A549 (cell line): Measurements from ENCODE around the gene PFDN1. TPM values are rescaled to one million over a fixed set of nuclear protein-coding genes. Genes with fewer than 3 reads are reported as not detected.
"Not testable (repeated sequence)": the region's sequence is repeated elsewhere in the genome, so short reads cannot be mapped to it uniquely, and the experiment has no call there.

Experiments used
- ATAC-seq, 2 experiments: fragments of 200-7000 bp in 1 of 2; fragments of >200 bp in 1 of 2; cut with Nextera tagmentation in 1 of 2; cut with Tn5 transposase in 1 of 2; 3 replicates each; pipeline versions ENCODE4 v1.8.0 to v1.9.1; 2018 to 2020; ENCODE audit warnings: mild to moderate bottlenecking in 1 of 2, moderate library complexity in 1 of 2
- CTCF ChIA-PET: fragments of 300-600 bp; sonication (Branson Sonifier 250); formaldehyde crosslinking; extraction: SDS; loops from one replicate; lab custom pipeline; 2021; ENCODE audit warnings: antibody characterized with exemption, inconsistent platforms; lab: Yijun Ruan, JAX
- POLR2A ChIA-PET: fragments of 350-600 bp; formaldehyde crosslinking; extraction: SDS; loops from one replicate; lab custom pipeline; 2021; ENCODE audit warnings: antibody characterized with exemption, inconsistent platforms; lab: Yijun Ruan, JAX
- DNase-seq, 2 experiments: peaks; one replicate each; pipeline versions ENCODE4 v3.0.0 to v3.0.0-alpha.2; 2011 to 2016; ENCODE audit warnings: low read depth in 1 of 2, low spot score in 1 of 2
- FAIRE-seq: peaks from 2 replicates; lab custom pipeline; 2011; peaks lifted over from hg19 to GRCh38; lab: Jason Lieb, UNC
- H3K27ac ChIP-seq, 2 experiments: fragments of >200 bp; sonication (Bioruptor Twin); formaldehyde crosslinking; 3 replicates each; pipeline ENCODE4 v1.5.1; 2016 to 2017
- H3K4me1 ChIP-seq: fragments of >200 bp; sonication (Bioruptor Twin); formaldehyde crosslinking; 3 replicates; pipeline ENCODE4 v1.6.1; 2016
- H3K4me2 ChIP-seq: fragments of >200 bp; sonication (Bioruptor Twin); formaldehyde crosslinking; 3 replicates; pipeline ENCODE4 v1.6.1; 2016
- H3K4me3 ChIP-seq: fragments of >200 bp; sonication (Bioruptor Twin); formaldehyde crosslinking; 3 replicates; pipeline ENCODE4 v1.5.1; 2016
- H3K9me3 ChIP-seq: fragments of >200 bp; sonication (Bioruptor Twin); formaldehyde crosslinking; 3 replicates; pipeline ENCODE4 v1.6.1; 2016
- CEBPB ChIP-seq, 2 experiments: fragments of >200 bp in 1 of 2; sonication (Bioruptor Twin) in 1 of 2; formaldehyde crosslinking in 1 of 2; IDR thresholded peaks; 2 replicates each; pipeline ENCODE4 v1.6.1; 2012 to 2016
- ELK1 ChIP-seq: fragments of 150-350 bp; IDR thresholded peaks from 2 replicates; pipeline ENCODE4 v1.6.1; 2014; ENCODE audit warnings: low read depth, mild to moderate bottlenecking, low read length
- FOSB ChIP-seq: fragments of 250-450 bp; sonication (Bioruptor Pico); IDR thresholded peaks from 2 replicates; pipeline ENCODE4 v1.5.0; 2020; ENCODE audit warnings: mild to moderate bottlenecking, moderate library complexity
- FOSL2 ChIP-seq, 2 experiments: fragments of 450-650 bp in 1 of 2; fragments of >200 bp in 1 of 2; sonication (Bioruptor Twin) in 1 of 2; formaldehyde crosslinking; IDR thresholded peaks; 2 replicates each; pipeline versions ENCODE4 v1.5.0 to v1.6.1; 2016 to 2020; ENCODE audit warnings: mild to moderate bottlenecking in 1 of 2, moderate library complexity in 1 of 2
- GATA3 ChIP-seq: IDR thresholded peaks from 2 replicates; pipeline ENCODE4 v1.6.1; 2012; ENCODE audit warnings: borderline replicate concordance
- HEYL ChIP-seq: fragments of 250-450 bp; sonication (Bioruptor Pico); IDR thresholded peaks from 2 replicates; pipeline ENCODE4 v1.8.0; 2021; ENCODE audit warnings: mild to moderate bottlenecking, moderate library complexity
- MAFK ChIP-seq: fragments of 450-650 bp; IDR thresholded peaks from 2 replicates; pipeline ENCODE4 v1.6.1; 2014; ENCODE audit not compliant: partially characterized antibody
- MAZ ChIP-seq: fragments of 150-350 bp; IDR thresholded peaks from 2 replicates; pipeline ENCODE4 v1.6.1; 2014; ENCODE audit warnings: antibody characterized with exemption, low read depth, low read length, borderline replicate concordance
- PHF8 ChIP-seq: fragments of 200-600 bp; sonication (generic); IDR thresholded peaks from 2 replicates; pipeline ENCODE4 v1.6.1; 2016; ENCODE audit warnings: low read depth, mild to moderate bottlenecking, antibody characterized with exemption, moderate library complexity, borderline replicate concordance
- RCOR1 ChIP-seq: fragments of 150-350 bp; IDR thresholded peaks from 2 replicates; pipeline ENCODE4 v1.6.1; 2014; ENCODE audit warnings: antibody characterized with exemption, low read length, low read depth
- REST ChIP-seq: fragments of 200-600 bp; sonication (generic); IDR thresholded peaks from 2 replicates; pipeline ENCODE4 v1.6.1; 2016; ENCODE audit warnings: antibody characterized with exemption, mild to moderate bottlenecking, moderate library complexity
- TP53 ChIP-seq: fragments of 250-450 bp; sonication (Bioruptor Pico); IDR thresholded peaks from 2 replicates; pipeline ENCODE4 v1.5.0; 2021; ENCODE audit warnings: mild to moderate bottlenecking, moderate library complexity
- USF2 ChIP-seq: fragments of 450-650 bp; IDR thresholded peaks from 2 replicates; pipeline ENCODE4 v1.6.1; 2014; ENCODE audit warnings: antibody characterized with exemption
- ZNF302 ChIP-seq: fragments of 250-450 bp; sonication (Bioruptor Pico); IDR thresholded peaks from 2 replicates; pipeline ENCODE4 v1.9.0; 2021; ENCODE audit warnings: inconsistent platforms, mild to moderate bottlenecking, moderate library complexity
- WGBS: methylation state at CpG from one replicate; pipeline ENCODE4 v1.1.6; 2017; ENCODE audit errors: missing lambda C conversion rate; 5-methylcytosine and 5-hydroxymethylcytosine counted together
- polyA plus RNA-seq, 4 experiments: library from polyadenylated mRNA; depleted of rRNA in 3 of 4; stranded (reverse); fragments of >200 nt; fragmentation: RNase III in 1 of 4; extraction: RNeasy Plus Mini Kit Qiagen cat#74134 plus additional on column Dnase treatment in 1 of 4; gene quantifications; 2 replicates in 3 of 4; 3 replicates in 1 of 4; pipeline ENCODE4 v1.2.3, GENCODE V29; 2011 to 2017

Gene PFDN1
- polyA plus RNA-seq, 2 of the 4 experiments (the other 2 are of a cell fraction): 90.4 to 201 TPM

- 70% methylated on average over 4 of the region's 4 CpGs for WGBS
- Histone ChIP-seq H3K27ac (no peak overlapping the region), H3K4me3 (no peak overlapping the region), H3K9me3 (no peaks in the 10 kb centered on the region), H3K4me2 (no peak overlapping the region), H3K4me1 (peaks cover 13% of the 10 kb centered on the region; the same call in 2 of the 3 replicates)
- TF ChIP-seq MAFK: no peak
- no peak for TF ChIP-seq FOSL2 (IDR thresholded peaks at IDR 0.05)
- TF ChIP-seq FOSL2 (CRISPR knock-in tag; IDR thresholded peaks at IDR 0.05): peak; percentile 34; the same call in 1 of the 2 replicates
- no peak for TF ChIP-seq MAZ
- TF ChIP-seq PHF8: no peak
- TF ChIP-seq ZNF302: no peak
- ChIA-PET POLR2A (no interaction called here), CTCF (no interaction called here)
- DNase-seq (no peak), ATAC-seq (no peak), FAIRE-seq (no peak)
Observed at GRCh38 chr5:140202078-140202477, 100.8 kb downstream of the PFDN1 start.

- WGBS: 100% methylated on average over 1 of the region's 1 CpG
- not testable (repeated sequence) for FAIRE-seq
Observed at GRCh38 chr5:140198915-140199314, 104.0 kb downstream of the PFDN1 start.

GRCh38 chr5:140197023-140197422, 105.9 kb downstream of the PFDN1 start:
- Histone ChIP-seq H3K4me2 (no peak overlapping the region), H3K4me3 (no peak overlapping the region), H3K27ac (no peak overlapping the region), H3K9me3 (no peaks in the 10 kb centered on the region), H3K4me1 (peaks cover 12% of the 10 kb centered on the region; the same call in 2 of the 3 replicates)
- FAIRE-seq (no peak), ATAC-seq (no peak), DNase-seq (no peak)
- ChIA-PET CTCF (interaction anchor here (1.2 to 1.5 kb wide), 2 partner anchors 9 to 39 kb away, joined by 3 to 4 read pairs; no protein-coding TSS in a partner anchor), POLR2A (no interaction called here)
- 90% methylated on average over 2 of the region's 2 CpGs for WGBS
- TF ChIP-seq MAZ (no peak), FOSB (CRISPR knock-in tag) (no peak), ELK1 (no peak), GATA3 (no peak), TP53 (CRISPR knock-in tag) (no peak), RCOR1 (no peak)

More at GRCh38 chr5:140198915-140199314, 104.0 kb downstream of the PFDN1 start:
- POLR2A ChIA-PET, CTCF ChIA-PET, H3K4me3 ChIP-seq, ATAC-seq, DNase-seq, H3K9me3 ChIP-seq, H3K4me2 ChIP-seq, H3K27ac ChIP-seq: not testable (repeated sequence)
- peaks cover 15% of the 10 kb centered on the region; the same call in 2 of the 3 replicates for H3K4me1 ChIP-seq

- FAIRE-seq: no peak
- 89% methylated on average over 2 of the region's 2 CpGs for WGBS
Observed at GRCh38 chr5:140196115-140196814, 106.6 kb downstream of the PFDN1 start.

More at GRCh38 chr5:140196115-140196814, 106.6 kb downstream of the PFDN1 start:
- no peak overlapping the region for H3K27ac ChIP-seq
- no peak overlapping the region for H3K4me3 ChIP-seq
- no peak for ATAC-seq
- ChIA-PET POLR2A (no interaction called here), CTCF (interaction anchor here (0.7 to 1.9 kb wide), 4 partner anchors 21 to 413 kb away, joined by 3 to 7 read pairs (median 4); no protein-coding TSS in a partner anchor)
- no peak overlapping the region for H3K4me2 ChIP-seq
- no peak for DNase-seq
- TF ChIP-seq CEBPB (IDR thresholded peaks at IDR 0.05) (no peak), REST (0 out of 2 replicates have a peak, but pooled peaks have one; percentile 14), HEYL (CRISPR knock-in tag) (no peak), USF2 (no peak)
- H3K4me1 ChIP-seq: peaks cover 5% of the 10 kb centered on the region; the same call in 1 of the 3 replicates
- H3K9me3 ChIP-seq: no peaks in the 10 kb centered on the region
